ENCODE results near the gene RAI1. TPM values are rescaled to one million over a fixed set of nuclear protein-coding genes. Genes with fewer than 3 reads are reported as not detected.
A peak's percentile ranks its signal among the peaks of the same experiment; 100 is the strongest.

RAI1 gene
- total RNA-seq, 4 donors from 2014 or later, result 17.0 to 36.3 (median 22.3) TPM

DNA sequence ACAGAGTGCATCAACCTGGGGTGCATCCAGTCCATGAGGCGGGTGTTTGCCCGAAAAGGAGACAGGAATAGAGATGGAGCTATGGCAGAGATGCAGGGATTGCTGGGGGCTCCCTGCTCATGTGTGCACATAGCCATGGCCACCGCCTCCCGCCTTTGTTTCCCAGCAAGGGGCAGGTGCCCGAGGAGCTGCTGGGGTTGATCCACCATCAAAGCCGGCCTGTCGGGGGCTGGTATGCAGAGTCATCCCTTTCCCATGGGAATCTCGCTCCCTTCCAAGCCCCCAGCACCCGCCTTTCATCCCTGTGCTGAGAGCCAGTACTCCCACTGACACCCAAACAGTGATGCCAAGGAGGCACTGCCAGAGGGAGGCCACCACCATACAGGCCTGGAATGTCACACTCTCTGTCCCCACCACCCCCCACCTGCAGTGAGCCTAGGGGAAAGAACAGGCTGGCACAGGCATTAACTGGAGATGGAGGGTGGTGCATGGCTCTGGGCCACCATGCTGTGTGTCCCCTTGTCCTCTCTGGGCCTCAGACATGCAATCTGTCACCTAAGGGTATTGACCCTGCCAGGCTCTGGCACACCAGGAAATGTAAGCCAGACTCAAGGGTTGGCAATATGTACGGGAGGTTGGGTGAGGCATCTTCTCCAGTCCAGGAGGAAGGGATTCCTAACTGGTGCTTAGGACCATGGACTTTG, 90.4 kb downstream of the RAI1 start:
- WGBS, 2 donors, result 83 to 94% methylated on average over 3 to 10 of the region's 10 CpGs
- no peak overlapping the region for H3K27ac ChIP-seq
- intact Hi-C loops (cut with DNase I), result loop anchor here (10.0 kb wide), 1 partner anchor 87 kb away; the partner anchor contains the start of gene RAI1
- no peak for DNase-seq
- H3K27me3 ChIP-seq, result no peaks in the 10 kb centered on the region
- H3K9me3 ChIP-seq, result no peaks in the 10 kb centered on the region
- H3K4me3 ChIP-seq, result no peak overlapping the region
- no peaks in the 10 kb centered on the region for H3K36me3 ChIP-seq
- TF ChIP-seq, protein P1, sequence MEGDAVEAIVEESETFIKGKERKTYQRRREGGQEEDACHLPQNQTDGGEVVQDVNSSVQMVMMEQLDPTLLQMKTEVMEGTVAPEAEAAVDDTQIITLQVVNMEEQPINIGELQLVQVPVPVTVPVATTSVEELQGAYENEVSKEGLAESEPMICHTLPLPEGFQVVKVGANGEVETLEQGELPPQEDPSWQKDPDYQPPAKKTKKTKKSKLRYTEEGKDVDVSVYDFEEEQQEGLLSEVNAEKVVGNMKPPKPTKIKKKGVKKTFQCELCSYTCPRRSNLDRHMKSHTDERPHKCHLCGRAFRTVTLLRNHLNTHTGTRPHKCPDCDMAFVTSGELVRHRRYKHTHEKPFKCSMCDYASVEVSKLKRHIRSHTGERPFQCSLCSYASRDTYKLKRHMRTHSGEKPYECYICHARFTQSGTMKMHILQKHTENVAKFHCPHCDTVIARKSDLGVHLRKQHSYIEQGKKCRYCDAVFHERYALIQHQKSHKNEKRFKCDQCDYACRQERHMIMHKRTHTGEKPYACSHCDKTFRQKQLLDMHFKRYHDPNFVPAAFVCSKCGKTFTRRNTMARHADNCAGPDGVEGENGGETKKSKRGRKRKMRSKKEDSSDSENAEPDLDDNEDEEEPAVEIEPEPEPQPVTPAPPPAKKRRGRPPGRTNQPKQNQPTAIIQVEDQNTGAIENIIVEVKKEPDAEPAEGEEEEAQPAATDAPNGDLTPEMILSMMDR (IDR thresholded peaks at IDR 0.05), result no peak
- TF ChIP-seq POLR2A (IDR thresholded peaks at IDR 0.05), result no peak
- peaks cover 6 to 73% (median 28%) of the 10 kb centered on the region in 3 donors for H3K4me1 ChIP-seq

DNA sequence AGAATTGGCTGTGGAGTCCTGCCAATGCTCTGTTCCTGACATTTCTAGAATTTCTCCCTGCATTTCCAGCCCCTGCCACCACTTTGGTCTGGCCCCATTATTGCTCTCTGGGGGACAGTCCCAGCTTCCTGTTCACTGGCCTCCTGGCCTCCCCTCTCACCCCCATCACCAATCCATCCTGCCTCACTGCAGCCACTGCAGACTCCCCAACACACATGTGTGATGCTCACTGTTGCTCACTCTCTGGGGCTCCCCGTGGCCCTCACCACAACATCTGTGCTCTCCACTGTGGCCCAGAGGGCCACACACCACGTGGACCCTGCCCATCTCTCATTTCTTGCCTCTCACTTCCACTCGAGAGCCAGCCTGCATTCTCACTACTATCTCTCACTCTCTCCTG, 91.0 kb downstream of the RAI1 start:
- intact Hi-C loops (cut with DNase I), result loop anchor here (10.0 kb wide), 1 partner anchor 87 kb away; the partner anchor contains the start of gene RAI1
- Histone ChIP-seq H3K27ac (peak overlapping the region in 1 of 4 donors; percentile 2), H3K36me3 (no peaks in the 10 kb centered on the region), H3K4me1 (peaks cover under 1 to 70% (median 24%) of the 10 kb centered on the region in 3 donors), H3K4me3 (no peak overlapping the region), H3K27me3 (no peaks in the 10 kb centered on the region), H3K9me3 (no peaks in the 10 kb centered on the region)
- no peak for TF ChIP-seq POLR2A (IDR thresholded peaks at IDR 0.05)
- TF ChIP-seq, protein P1 (IDR thresholded peaks at IDR 0.05), result no peak
- no peak for DNase-seq
- 60 to 63% methylated on average over 3 of the region's 3 CpGs for WGBS, 2 donors

DNA sequence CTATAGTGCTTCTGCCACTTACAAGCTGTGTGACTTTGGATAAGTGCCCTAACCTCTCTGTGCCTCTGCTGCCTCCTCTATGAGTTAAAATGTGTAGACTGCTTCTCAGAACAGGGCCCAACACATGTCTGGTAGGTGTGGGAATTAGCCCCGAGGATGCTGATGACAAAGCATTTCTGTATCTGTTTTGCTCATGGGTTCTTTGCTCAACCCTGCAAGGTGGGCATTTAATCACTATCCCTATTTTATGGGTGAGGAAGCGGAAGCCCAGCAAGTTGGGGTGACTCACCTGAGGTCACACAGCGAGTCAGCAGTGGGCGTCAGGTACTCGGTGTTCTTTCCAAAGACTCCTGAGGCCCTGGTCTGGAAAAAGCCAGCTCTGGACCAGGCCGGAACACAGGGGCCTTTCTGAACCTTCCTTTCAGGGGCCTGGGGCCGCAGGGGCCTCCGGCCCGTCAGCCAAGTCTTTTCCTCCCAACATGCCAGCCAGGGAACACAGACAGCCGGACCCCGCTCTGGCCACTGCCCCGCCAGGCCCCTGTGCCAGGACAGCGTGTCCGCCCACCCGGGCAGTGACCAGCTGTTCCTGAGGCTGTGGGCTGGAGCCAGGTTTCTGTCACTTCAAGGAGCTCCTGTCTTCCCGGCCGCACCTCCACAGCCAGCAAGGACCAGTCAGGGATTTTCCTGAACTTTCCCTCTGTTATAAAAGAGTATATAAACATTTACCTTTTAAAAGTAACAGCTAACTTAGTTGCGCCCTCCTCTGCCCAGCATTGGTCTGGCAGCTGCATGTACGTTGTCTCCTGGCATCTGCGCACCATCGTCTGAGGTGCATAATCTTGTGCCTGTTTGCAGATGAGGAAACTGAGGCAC, 93.0 kb downstream of the RAI1 start:
- no peak for TF ChIP-seq POLR2A (IDR thresholded peaks at IDR 0.05)
- TF ChIP-seq, protein P1 (IDR thresholded peaks at IDR 0.05), result peak in 5 of 6 experiments; percentile 22 to 64 (median 59)
- DNase-seq, result no peak
- no peak overlapping the region for H3K4me3 ChIP-seq
- peak overlapping the region; percentile 73 to 83 (median 78) for H3K27ac ChIP-seq
- 21 to 23% methylated on average over 7 to 9 of the region's 21 CpGs for WGBS, 2 donors
- intact Hi-C loops (cut with DNase I), result loop anchor here (10.0 kb wide), 1 partner anchor 89 kb away; the partner anchor contains the start of gene RAI1
- H3K36me3 ChIP-seq, result no peaks in the 10 kb centered on the region
- H3K9me3 ChIP-seq, result no peaks in the 10 kb centered on the region
- H3K4me1 ChIP-seq, result peaks cover 3 to 70% (median 30%) of the 10 kb centered on the region in 3 donors
- H3K27me3 ChIP-seq, result no peaks in the 10 kb centered on the region

DNA sequence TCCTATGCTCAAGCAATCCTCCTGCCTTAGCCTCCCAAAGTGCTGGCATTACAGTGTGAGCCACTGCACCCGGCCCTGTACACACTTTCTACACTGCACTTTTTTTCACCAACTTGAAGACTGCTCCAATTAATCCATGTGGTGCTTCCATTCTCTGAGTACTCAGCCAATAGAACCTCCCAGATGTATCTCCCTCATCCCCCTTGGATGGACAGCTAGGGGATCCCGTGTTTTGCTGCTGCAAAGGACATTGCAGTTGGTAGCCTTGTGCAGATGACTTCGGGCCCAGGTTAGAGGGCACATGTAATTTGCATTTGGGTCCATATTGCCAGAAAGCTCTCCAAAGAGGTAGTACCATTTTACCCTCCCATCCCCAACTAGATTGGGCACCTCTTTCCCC, 95.6 kb downstream of the RAI1 start:
- TF ChIP-seq POLR2A (IDR thresholded peaks at IDR 0.05), result no peak
- TF ChIP-seq, protein P1 (IDR thresholded peaks at IDR 0.05), result no peak
- H3K9me3 ChIP-seq, result no peaks in the 10 kb centered on the region
- 50 to 83% methylated on average over 2 to 3 of the region's 3 CpGs for WGBS, 2 donors
- H3K36me3 ChIP-seq, result no peaks in the 10 kb centered on the region
- no peak overlapping the region for H3K4me3 ChIP-seq
- intact Hi-C loops (cut with DNase I), result loop anchor here (10.0 kb wide), 1 partner anchor 92 kb away; the partner anchor contains the start of gene RAI1
- no peak overlapping the region for H3K27ac ChIP-seq
- DNase-seq, result no peak
- H3K27me3 ChIP-seq, result peaks cover 0 to 3% (median 0%) of the 10 kb centered on the region in 4 donors
- H3K4me1 ChIP-seq, result peaks cover 17 to 66% (median 31%) of the 10 kb centered on the region in 3 donors

Data from esophagus squamous epithelium (tissue), 5 donors.